Breast epithelium (tissue), 3 donors: ENCODE results near the gene SPOCK1.

ENCODE experiments used
- CTCF ChIP-seq, 3 donors: fragments of 450-650 bp; IDR thresholded peaks; one replicate each; pipeline ENCODE4 v1.5.1; 2016 to 2017; ENCODE audit warnings: antibody characterized with exemption in 3 of 3, mild to moderate bottlenecking in 3 of 3, moderate library complexity in 3 of 3
- POLR2A ChIP-seq: fragments of 450-650 bp; IDR thresholded peaks from one replicate; pipeline ENCODE4 v1.6.1; 2016; ENCODE audit warnings: antibody characterized with exemption, mild to moderate bottlenecking, moderate library complexity
- POLR2AphosphoS5 ChIP-seq, 3 donors: sonication (generic); formaldehyde crosslinking; IDR thresholded peaks; one replicate each; pipeline ENCODE4 v1.6.1; 2017; ENCODE audit warnings: antibody characterized with exemption in 3 of 3

- TF ChIP-seq CTCF (IDR thresholded peaks at IDR 0.05) (no peak), POLR2AphosphoS5 (IDR thresholded peaks at IDR 0.05) (no peak), POLR2A (no peak)
Observed at GRCh38 chr5:137510671-137511070, 11.5 kb upstream of the SPOCK1 start.
